Effector memory CD8-positive, alpha-beta T cell (primary cell): ENCODE measurements around the gene JDP2.
A peak's percentile ranks its signal among the peaks of the same experiment; 100 is the strongest.
"Not testable (repeated sequence)": the region's sequence is repeated elsewhere in the genome, so short reads cannot be mapped to it uniquely, and the experiment has no call there.

Experiments
- ATAC-seq: fragments of 150-1000 bp; cut with Tn5 transposase; replicated peaks from 2 replicates; pipeline ENCODE4 v1.10.0; 2021; ENCODE audit warnings: mild to moderate bottlenecking, moderate library complexity
- DNase-seq, 3 experiments: peaks; one replicate each; pipeline ENCODE4 v3.0.0; 2021
- H3K27ac Mint-ChIP-seq, 2 donors: one replicate each; pipeline ENCODE4 v1.8.0; 2022; ENCODE audit warnings: mild to moderate bottlenecking in 2 of 2, mixed read lengths in 2 of 2, moderate library complexity in 2 of 2
- H3K27me3 Mint-ChIP-seq, 2 donors: one replicate each; pipeline ENCODE4 v1.8.0; 2022; ENCODE audit warnings: mixed read lengths in 2 of 2
- H3K36me3 Mint-ChIP-seq: one replicate; pipeline ENCODE4 v1.8.0; 2022; ENCODE audit warnings: mild to moderate bottlenecking, moderate library complexity, mixed read lengths; ENCODE audit not compliant: insufficient read depth
- H3K4me1 Mint-ChIP-seq, 2 donors: one replicate each; pipeline ENCODE4 v1.8.0; 2022; ENCODE audit warnings: low read depth in 2 of 2, mixed read lengths in 2 of 2
- H3K4me3 Mint-ChIP-seq, 2 donors: one replicate each; pipeline ENCODE4 v1.8.0; 2022; ENCODE audit warnings: mild to moderate bottlenecking in 2 of 2, mixed read lengths in 2 of 2, moderate library complexity in 2 of 2
- H3K9me3 Mint-ChIP-seq, 2 donors: one replicate each; pipeline ENCODE4 v1.8.0; 2022; ENCODE audit warnings: mixed read lengths in 2 of 2
- total RNA-seq, 9 experiments: gene quantifications; one replicate each; lab custom pipeline; 2026; lab: John Stamatoyannopoulos, UW

Gene JDP2, protein sequence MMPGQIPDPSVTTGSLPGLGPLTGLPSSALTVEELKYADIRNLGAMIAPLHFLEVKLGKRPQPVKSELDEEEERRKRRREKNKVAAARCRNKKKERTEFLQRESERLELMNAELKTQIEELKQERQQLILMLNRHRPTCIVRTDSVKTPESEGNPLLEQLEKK
- 0 to 2.0 (median 0.63) reads per million in 9 experiments for total RNA-seq

GRCh38 chr14:75427482-75428229 is at the start of gene JDP2:
Gene JDP2, plus strand, starts transcription at chr14:75428022. Its CDS starts 9,899 bp downstream, at chr14:75437921.
- H3K36me3 Mint-ChIP-seq: peaks cover 6% of the 10 kb centered on the region
- H3K4me1 Mint-ChIP-seq: no peaks in the 10 kb centered on the region
- H3K9me3 Mint-ChIP-seq: peaks cover 0 to 2% of the 10 kb centered on the region in 2 donors
- H3K27me3 Mint-ChIP-seq: peaks cover 19 to 71% of the 10 kb centered on the region in 2 donors
- ATAC-seq (peak; percentile 80), DNase-seq (peak; percentile 31 to 34 (median 33))
- H3K4me3 Mint-ChIP-seq: peak within 1 kb of the TSS; percentile 72 to 79
- H3K27ac Mint-ChIP-seq: no peak within 1 kb of the TSS

GRCh38 chr14:75379246-75379929 is 48.4 kb upstream of the JDP2 start:
- ATAC-seq (no peak), DNase-seq (no peak)
- no peaks in the 10 kb centered on the region for H3K4me1 Mint-ChIP-seq
- no peak overlapping the region for H3K27ac Mint-ChIP-seq
- H3K9me3 Mint-ChIP-seq: no peaks in the 10 kb centered on the region
- no peak overlapping the region for H3K4me3 Mint-ChIP-seq
- no peaks in the 10 kb centered on the region for H3K36me3 Mint-ChIP-seq
- H3K27me3 Mint-ChIP-seq: peaks cover 28 to 47% of the 10 kb centered on the region in 2 donors

DNA sequence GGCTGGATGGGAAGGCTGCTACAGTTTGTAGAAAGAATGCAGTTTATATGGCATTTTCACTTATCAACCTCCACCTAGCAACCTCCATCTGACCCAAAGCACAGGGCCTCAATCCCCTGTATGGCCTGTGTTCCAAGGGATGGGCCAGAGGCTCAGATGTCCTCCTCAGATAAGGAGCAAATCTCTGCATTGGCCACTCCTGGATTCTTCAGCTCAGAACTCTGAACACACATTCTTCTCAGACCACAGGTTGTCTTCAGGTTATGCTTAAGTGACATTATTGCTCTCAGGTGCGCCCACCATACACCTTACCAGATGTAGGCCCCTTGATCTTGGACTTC is 47.9 kb upstream of the JDP2 start:
- no peaks in the 10 kb centered on the region for H3K4me1 Mint-ChIP-seq
- H3K27ac Mint-ChIP-seq: no peak overlapping the region
- H3K9me3 Mint-ChIP-seq: no peaks in the 10 kb centered on the region
- ATAC-seq (no peak), DNase-seq (no peak)
- H3K27me3 Mint-ChIP-seq: peaks cover 28 to 47% of the 10 kb centered on the region in 2 donors
- no peaks in the 10 kb centered on the region for H3K36me3 Mint-ChIP-seq
- H3K4me3 Mint-ChIP-seq: no peak overlapping the region

GRCh38 chr14:75380656-75381055 is 47.2 kb upstream of the JDP2 start:
- H3K9me3 Mint-ChIP-seq: no peaks in the 10 kb centered on the region
- H3K36me3 Mint-ChIP-seq: no peaks in the 10 kb centered on the region
- DNase-seq: no peak
- no peak for ATAC-seq
- H3K27me3 Mint-ChIP-seq: peaks cover 24 to 44% of the 10 kb centered on the region in 2 donors
- H3K4me3 Mint-ChIP-seq: no peak overlapping the region
- no peak overlapping the region for H3K27ac Mint-ChIP-seq
- H3K4me1 Mint-ChIP-seq: no peaks in the 10 kb centered on the region

GRCh38 chr14:75381642-75382041 is 46.2 kb upstream of the JDP2 start:
- ATAC-seq: no peak
- no peak for DNase-seq
- no peak overlapping the region for H3K4me3 Mint-ChIP-seq
- H3K27me3 Mint-ChIP-seq: peaks cover 32 to 42% of the 10 kb centered on the region in 2 donors
- H3K4me1 Mint-ChIP-seq: no peaks in the 10 kb centered on the region
- H3K9me3 Mint-ChIP-seq: no peaks in the 10 kb centered on the region
- no peak overlapping the region for H3K27ac Mint-ChIP-seq
- H3K36me3 Mint-ChIP-seq: no peaks in the 10 kb centered on the region

- H3K4me1 Mint-ChIP-seq, H3K9me3 Mint-ChIP-seq, H3K27ac Mint-ChIP-seq, ATAC-seq, H3K4me3 Mint-ChIP-seq, DNase-seq, H3K36me3 Mint-ChIP-seq: not testable (repeated sequence)
- peaks cover 35 to 36% of the 10 kb centered on the region in 2 donors for H3K27me3 Mint-ChIP-seq
Observed at GRCh38 chr14:75383219-75383618, 44.6 kb upstream of the JDP2 start.

- Mint-ChIP-seq H3K4me3 (no peak overlapping the region), H3K4me1 (no peaks in the 10 kb centered on the region), H3K27ac (no peak overlapping the region), H3K9me3 (no peaks in the 10 kb centered on the region), H3K36me3 (no peaks in the 10 kb centered on the region), H3K27me3 (peaks cover 35 to 37% of the 10 kb centered on the region in 2 donors)
- DNase-seq (no peak), ATAC-seq (peak; percentile 26)
Observed at GRCh38 chr14:75383721-75384120, 44.1 kb upstream of the JDP2 start.

- Mint-ChIP-seq H3K27ac (no peak overlapping the region), H3K9me3 (no peaks in the 10 kb centered on the region), H3K27me3 (peaks cover 16 to 27% of the 10 kb centered on the region in 2 donors), H3K4me3 (no peak overlapping the region), H3K36me3 (no peaks in the 10 kb centered on the region), H3K4me1 (no peaks in the 10 kb centered on the region)
- no peak for ATAC-seq
- no peak for DNase-seq
Observed at GRCh38 chr14:75389679-75390078, 38.1 kb upstream of the JDP2 start.

- Mint-ChIP-seq H3K9me3 (no peaks in the 10 kb centered on the region), H3K27me3 (peaks cover 12 to 22% of the 10 kb centered on the region in 2 donors), H3K4me1 (no peaks in the 10 kb centered on the region), H3K36me3 (no peaks in the 10 kb centered on the region), H3K27ac (no peak overlapping the region), H3K4me3 (no peak overlapping the region)
- ATAC-seq (no peak), DNase-seq (no peak)
Observed at GRCh38 chr14:75390183-75390582, 37.6 kb upstream of the JDP2 start.

- ATAC-seq: no peak
- H3K9me3 Mint-ChIP-seq: no peaks in the 10 kb centered on the region
- no peak overlapping the region for H3K4me3 Mint-ChIP-seq
- peaks cover 0 to 3% of the 10 kb centered on the region in 2 donors for H3K4me1 Mint-ChIP-seq
- H3K36me3 Mint-ChIP-seq: no peaks in the 10 kb centered on the region
- DNase-seq: no peak
- H3K27ac Mint-ChIP-seq: no peak overlapping the region
- peaks cover 18 to 26% of the 10 kb centered on the region in 2 donors for H3K27me3 Mint-ChIP-seq
Observed at GRCh38 chr14:75391953-75392352, 35.9 kb upstream of the JDP2 start.

GRCh38 chr14:75392686-75393641 is 34.9 kb upstream of the JDP2 start:
- H3K4me1 Mint-ChIP-seq: peaks cover 0 to 3% of the 10 kb centered on the region in 2 donors
- H3K27me3 Mint-ChIP-seq: peaks cover 18 to 31% of the 10 kb centered on the region in 2 donors
- ATAC-seq (no peak), DNase-seq (no peak)
- H3K9me3 Mint-ChIP-seq: no peaks in the 10 kb centered on the region
- no peaks in the 10 kb centered on the region for H3K36me3 Mint-ChIP-seq
- H3K27ac Mint-ChIP-seq: no peak overlapping the region
- no peak overlapping the region for H3K4me3 Mint-ChIP-seq

DNA sequence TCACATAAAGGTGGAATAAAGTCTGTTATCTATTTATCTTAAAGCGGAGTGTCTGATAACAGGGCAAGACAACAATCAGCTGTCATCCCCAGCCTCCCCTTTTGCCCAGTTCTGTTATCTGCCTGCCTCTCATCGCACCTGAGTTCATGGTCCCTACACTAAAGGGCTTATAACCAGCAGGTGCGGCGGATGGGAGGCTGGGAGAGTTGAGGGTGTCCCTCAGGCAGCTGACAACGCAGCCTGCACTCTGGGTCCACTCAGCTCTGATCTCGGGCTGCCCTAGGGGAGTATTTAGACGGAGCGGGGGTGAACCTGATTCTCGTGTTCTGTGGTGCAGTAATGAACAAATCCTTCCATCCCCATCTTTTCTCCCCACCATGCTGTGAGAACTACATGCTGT is 34.0 kb upstream of the JDP2 start:
- H3K9me3 Mint-ChIP-seq: peaks cover 0 to 8% of the 10 kb centered on the region in 2 donors
- H3K4me1 Mint-ChIP-seq: peaks cover 0 to 3% of the 10 kb centered on the region in 2 donors
- H3K36me3 Mint-ChIP-seq: no peaks in the 10 kb centered on the region
- DNase-seq (no peak), ATAC-seq (no peak)
- no peak overlapping the region for H3K27ac Mint-ChIP-seq
- H3K4me3 Mint-ChIP-seq: no peak overlapping the region
- H3K27me3 Mint-ChIP-seq: peaks cover 20 to 29% of the 10 kb centered on the region in 2 donors

DNA sequence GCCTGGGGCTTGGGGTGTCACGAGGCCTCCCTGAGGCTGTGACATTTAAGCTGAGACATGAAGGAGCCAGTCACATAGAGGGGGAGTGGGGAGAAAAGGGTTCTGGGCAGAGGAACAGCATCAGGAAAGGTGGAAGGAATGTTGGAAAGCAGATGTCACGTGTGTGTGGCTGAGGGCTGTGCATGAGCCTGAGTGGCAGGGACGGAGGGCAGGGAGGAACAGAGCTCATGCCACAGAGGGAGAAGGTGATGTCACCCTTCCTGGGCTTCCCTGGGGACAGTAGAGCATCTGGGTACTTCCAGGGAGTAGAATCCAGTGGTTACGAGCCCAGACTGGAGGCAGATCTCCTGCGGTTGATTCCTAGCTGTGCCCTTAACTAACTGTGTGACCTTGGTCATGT is 32.0 kb upstream of the JDP2 start:
- no peak overlapping the region for H3K27ac Mint-ChIP-seq
- peaks cover 3 to 7% of the 10 kb centered on the region in 2 donors for H3K4me1 Mint-ChIP-seq
- peaks cover 0 to 8% of the 10 kb centered on the region in 2 donors for H3K9me3 Mint-ChIP-seq
- ATAC-seq: no peak
- H3K4me3 Mint-ChIP-seq: no peak overlapping the region
- no peak for DNase-seq
- H3K36me3 Mint-ChIP-seq: no peaks in the 10 kb centered on the region
- peaks cover 29% of the 10 kb centered on the region in 2 donors for H3K27me3 Mint-ChIP-seq
